SHP77 (cell line): ENCODE measurements around the gene SPATA24.
"Not testable (repeated sequence)": the region's sequence is repeated elsewhere in the genome, so short reads cannot be mapped to it uniquely, and the experiment has no call there.

Experiments used
- DNase-seq, 2 experiments: peaks; one replicate each; lab custom pipeline; 2025; lab: John Stamatoyannopoulos, UW

Gene SPATA24

GRCh38 chr5:139394654-139395566 is 9.0 kb downstream of the SPATA24 start, which contains the start of gene PROB1:
Gene PROB1 (minus strand): TSS chr5:139395104. CDS start chr5:139395081, 23 bp downstream.
- DNase-seq: no peak

- DNase-seq: no peak
Measured at GRCh38 chr5:139394123-139394653, 9.7 kb downstream of the SPATA24 start.

GRCh38 chr5:139393497-139394122 is 10.3 kb downstream of the SPATA24 start:
- DNase-seq: no peak

- DNase-seq: peak; percentile 80 to 86
Measured at GRCh38 chr5:139392678-139393496, 11.0 kb downstream of the SPATA24 start.

GRCh38 chr5:139392324-139392677 is 11.6 kb downstream of the SPATA24 start:
- no peak for DNase-seq

- no peak for DNase-seq
Measured at GRCh38 chr5:139391570-139392323, 12.1 kb downstream of the SPATA24 start.

GRCh38 chr5:139390639-139391569 is 13.0 kb downstream of the SPATA24 start:
- DNase-seq: no peak

GRCh38 chr5:139389701-139390638 is 13.9 kb downstream of the SPATA24 start, which contains the start of gene MZB1:
Gene MZB1 (minus strand): TSS chr5:139389913. CDS start chr5:139389856, 57 bp downstream.
- DNase-seq: no peak

GRCh38 chr5:139388198-139388821 is 15.6 kb downstream of the SPATA24 start:
- DNase-seq: peak in 1 of 2 experiments; percentile 32

- no peak for DNase-seq
Measured at GRCh38 chr5:139387611-139388197, 16.2 kb downstream of the SPATA24 start.

GRCh38 chr5:139386956-139387355 is 16.9 kb downstream of the SPATA24 start:
- DNase-seq: not testable (repeated sequence)

GRCh38 chr5:139386050-139386438 is 17.8 kb downstream of the SPATA24 start:
- DNase-seq: no peak

GRCh38 chr5:139385061-139386049 is 18.5 kb downstream of the SPATA24 start:
- DNase-seq: peak; percentile 31 to 51

- no peak for DNase-seq
Measured at GRCh38 chr5:139384591-139385051, 19.3 kb downstream of the SPATA24 start.

- DNase-seq: no peak
Measured at GRCh38 chr5:139383993-139384590, 19.8 kb downstream of the SPATA24 start.

GRCh38 chr5:139383275-139383992 is 20.5 kb downstream of the SPATA24 start, which contains the start of gene SLC23A1:
Gene SLC23A1 (minus strand): TSS chr5:139383297. CDS start chr5:139383253, 44 bp downstream.
- no peak for DNase-seq
